Hepatocyte (in vitro differentiated cells): ENCODE data around the gene BID.

Experiments used
- CTCF ChIP-seq: fragments of 200-600 bp; sonication (generic); IDR thresholded peaks from 2 replicates; pipeline ENCODE4 v1.5.1; 2016; ENCODE audit warnings: antibody characterized with exemption, mild to moderate bottlenecking; ENCODE audit not compliant: poor library complexity
- EZH2 ChIP-seq: fragments of 200-600 bp; sonication (generic); IDR thresholded peaks from 2 replicates; pipeline ENCODE4 v1.6.1; 2016; ENCODE audit warnings: antibody characterized with exemption, mild to moderate bottlenecking, borderline replicate concordance

DNA sequence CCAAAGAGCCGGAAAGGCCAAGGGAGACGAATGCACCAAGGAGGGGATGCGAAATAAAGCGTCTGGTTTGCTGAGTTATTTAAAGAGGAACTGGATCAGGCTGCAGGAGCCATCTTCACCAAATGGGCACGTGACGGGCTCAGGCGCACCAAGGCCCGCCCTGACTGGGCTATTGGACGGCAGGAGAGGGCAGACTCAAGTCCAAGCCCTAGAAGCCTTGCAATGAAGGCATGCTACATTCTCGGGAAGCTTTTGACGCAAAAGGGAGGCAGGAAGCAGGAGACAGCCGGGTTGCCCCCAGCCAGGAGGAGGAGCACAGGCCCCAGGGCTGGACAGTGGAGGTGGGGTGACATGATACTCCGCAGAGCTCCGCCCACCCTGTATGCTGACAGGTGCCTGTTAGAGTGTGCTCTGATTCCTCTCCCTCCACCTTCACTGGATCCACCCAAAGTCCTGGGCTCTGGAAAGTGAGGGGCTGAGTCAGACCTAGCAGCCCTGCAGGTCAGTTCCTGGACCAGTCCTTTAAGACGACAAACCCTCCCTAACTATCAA lies 41.5 kb upstream of the BID start:
- TF ChIP-seq CTCF = no peak
- no peak for TF ChIP-seq EZH2
